Mesothelial cell of epicardium (in vitro differentiated cells): Measurements from ENCODE around the gene ILK. TPM values are rescaled to one million over a fixed set of nuclear protein-coding genes. Genes with fewer than 3 reads are reported as not detected.

Experiments
- DNase-seq, 2 experiments: peaks; one replicate each; pipeline ENCODE4 v3.0.0; 2021; ENCODE audit warnings: low spot score in 2 of 2; ENCODE audit not compliant: unreplicated experiment in 2 of 2
- H3K27ac Mint-ChIP-seq: 2 replicates; pipeline ENCODE4 v1.8.0; 2021; ENCODE audit warnings: mixed read lengths
- H3K27me3 Mint-ChIP-seq: 2 replicates; pipeline ENCODE4 v1.8.0; 2021; ENCODE audit warnings: low read depth, mixed read lengths
- H3K36me3 Mint-ChIP-seq: 2 replicates; pipeline ENCODE4 v1.8.0; 2021; ENCODE audit warnings: mixed read lengths
- H3K4me1 Mint-ChIP-seq: 2 replicates; pipeline ENCODE4 v1.8.0; 2021; ENCODE audit warnings: mixed read lengths
- H3K4me3 Mint-ChIP-seq: 2 replicates; pipeline ENCODE4 v1.8.0; 2021; ENCODE audit warnings: mild to moderate bottlenecking, moderate library complexity, mixed read lengths
- H3K9me3 Mint-ChIP-seq: 2 replicates; pipeline ENCODE4 v1.8.0; 2021; ENCODE audit warnings: mixed read lengths
- CTCF ChIP-seq: fragments of 200-600 bp; sonication (generic); IDR thresholded peaks from one replicate; pipeline ENCODE4 v1.5.0; 2021; ENCODE audit warnings: antibody characterized with exemption; ENCODE audit not compliant: unreplicated experiment
- total RNA-seq: library from RNA; stranded (reverse); gene quantifications from 3 replicates; pipeline ENCODE4 v1.2.1, GENCODE V29; 2021

ILK gene
- total RNA-seq, 1 donor from 2014 or later, result 144 TPM

- H3K36me3 Mint-ChIP-seq, result peaks cover 3% of the 10 kb centered on the region
- H3K4me3 Mint-ChIP-seq, result no peak overlapping the region
- no peak for TF ChIP-seq CTCF
- H3K27ac Mint-ChIP-seq, result no peak overlapping the region
- no peak for DNase-seq
- H3K27me3 Mint-ChIP-seq, result no peaks in the 10 kb centered on the region
- peaks cover 3% of the 10 kb centered on the region for H3K4me1 Mint-ChIP-seq
- H3K9me3 Mint-ChIP-seq, result no peaks in the 10 kb centered on the region
Observed at GRCh38 chr11:6647836-6648235, 44.3 kb downstream of the ILK start.

- H3K27me3 Mint-ChIP-seq, result no peaks in the 10 kb centered on the region
- H3K4me1 Mint-ChIP-seq, result peaks cover 3% of the 10 kb centered on the region
- no peak overlapping the region for H3K4me3 Mint-ChIP-seq
- H3K36me3 Mint-ChIP-seq, result peaks cover 3% of the 10 kb centered on the region
- no peak overlapping the region for H3K27ac Mint-ChIP-seq
- H3K9me3 Mint-ChIP-seq, result no peaks in the 10 kb centered on the region
- no peak for TF ChIP-seq CTCF
- DNase-seq, result no peak
Observed at GRCh38 chr11:6648501-6648900, 44.9 kb downstream of the ILK start.

- no peak for DNase-seq
- no peaks in the 10 kb centered on the region for H3K27me3 Mint-ChIP-seq
- H3K4me3 Mint-ChIP-seq, result no peak overlapping the region
- H3K27ac Mint-ChIP-seq, result no peak overlapping the region
- TF ChIP-seq CTCF, result no peak
- no peaks in the 10 kb centered on the region for H3K36me3 Mint-ChIP-seq
- H3K9me3 Mint-ChIP-seq, result no peaks in the 10 kb centered on the region
- peaks cover 3% of the 10 kb centered on the region for H3K4me1 Mint-ChIP-seq
Observed at GRCh38 chr11:6650104-6650503, 46.5 kb downstream of the ILK start.

- H3K9me3 Mint-ChIP-seq, result no peaks in the 10 kb centered on the region
- H3K4me3 Mint-ChIP-seq, result no peak overlapping the region
- H3K27ac Mint-ChIP-seq, result no peak overlapping the region
- H3K4me1 Mint-ChIP-seq, result peaks cover under 1% of the 10 kb centered on the region
- peaks cover 1% of the 10 kb centered on the region for H3K27me3 Mint-ChIP-seq
- H3K36me3 Mint-ChIP-seq, result no peaks in the 10 kb centered on the region
- DNase-seq, result no peak
- no peak for TF ChIP-seq CTCF
Observed at GRCh38 chr11:6650980-6651379, 47.4 kb downstream of the ILK start.

GRCh38 chr11:6652182-6652581 is 48.6 kb downstream of the ILK start:
- no peak overlapping the region for H3K4me3 Mint-ChIP-seq
- no peak for DNase-seq
- H3K27me3 Mint-ChIP-seq, result peaks cover 13% of the 10 kb centered on the region
- H3K4me1 Mint-ChIP-seq, result peaks cover 12% of the 10 kb centered on the region
- no peaks in the 10 kb centered on the region for H3K36me3 Mint-ChIP-seq
- no peak overlapping the region for H3K27ac Mint-ChIP-seq
- H3K9me3 Mint-ChIP-seq, result no peaks in the 10 kb centered on the region
- TF ChIP-seq CTCF, result no peak

- no peaks in the 10 kb centered on the region for H3K36me3 Mint-ChIP-seq
- no peak overlapping the region for H3K4me3 Mint-ChIP-seq
- no peak for DNase-seq
- no peak overlapping the region for H3K27ac Mint-ChIP-seq
- peaks cover 17% of the 10 kb centered on the region for H3K27me3 Mint-ChIP-seq
- H3K4me1 Mint-ChIP-seq, result peaks cover 12% of the 10 kb centered on the region
- no peak for TF ChIP-seq CTCF
- H3K9me3 Mint-ChIP-seq, result no peaks in the 10 kb centered on the region
Observed at GRCh38 chr11:6653097-6653496, 49.5 kb downstream of the ILK start.
